Brain microvascular endothelial cell (primary cell): Measurements from ENCODE around the gene CELF2.

Experiments used
- DNase-seq: peaks from one replicate; pipeline ENCODE4 v3.0.0-alpha.2; 2020
- H3K27ac ChIP-seq: fragments of 250-450 bp; sonication (Bioruptor Pico); 2 replicates; pipeline ENCODE4 v1.5.1; 2020; ENCODE audit warnings: mild to moderate bottlenecking, moderate library complexity
- H3K27me3 ChIP-seq: fragments of 250-450 bp; sonication (Bioruptor Pico); replicated peaks from 2 replicates; pipeline ENCODE4 v1.5.1; 2020; ENCODE audit warnings: mild to moderate bottlenecking
- H3K36me3 ChIP-seq: fragments of 250-450 bp; sonication (Bioruptor Pico); replicated peaks from 2 replicates; pipeline ENCODE4 v1.5.1; 2020; ENCODE audit warnings: mild to moderate bottlenecking
- H3K4me3 ChIP-seq: 2 replicates; pipeline ENCODE4 v1.5.1; 2011; ENCODE audit warnings: low read depth, mild to moderate bottlenecking, control low read depth, low read length, moderate library complexity
- in situ Hi-C: cut with HindIII; loops from 2 replicates; pipeline ENCODE4 v1.10.0; 2017; ENCODE audit warnings: low sequenced_read_pairs, low pct_ligation_motif_present
- TF ChIP-seq, protein P1 (sequence below): IDR thresholded peaks from 2 replicates; pipeline ENCODE4 v1.5.1; 2011; ENCODE audit warnings: low read depth, mild to moderate bottlenecking, moderate library complexity, low read length, control low read depth, inconsistent platforms; ENCODE audit errors: missing control alignments

Gene CELF2

DNA sequence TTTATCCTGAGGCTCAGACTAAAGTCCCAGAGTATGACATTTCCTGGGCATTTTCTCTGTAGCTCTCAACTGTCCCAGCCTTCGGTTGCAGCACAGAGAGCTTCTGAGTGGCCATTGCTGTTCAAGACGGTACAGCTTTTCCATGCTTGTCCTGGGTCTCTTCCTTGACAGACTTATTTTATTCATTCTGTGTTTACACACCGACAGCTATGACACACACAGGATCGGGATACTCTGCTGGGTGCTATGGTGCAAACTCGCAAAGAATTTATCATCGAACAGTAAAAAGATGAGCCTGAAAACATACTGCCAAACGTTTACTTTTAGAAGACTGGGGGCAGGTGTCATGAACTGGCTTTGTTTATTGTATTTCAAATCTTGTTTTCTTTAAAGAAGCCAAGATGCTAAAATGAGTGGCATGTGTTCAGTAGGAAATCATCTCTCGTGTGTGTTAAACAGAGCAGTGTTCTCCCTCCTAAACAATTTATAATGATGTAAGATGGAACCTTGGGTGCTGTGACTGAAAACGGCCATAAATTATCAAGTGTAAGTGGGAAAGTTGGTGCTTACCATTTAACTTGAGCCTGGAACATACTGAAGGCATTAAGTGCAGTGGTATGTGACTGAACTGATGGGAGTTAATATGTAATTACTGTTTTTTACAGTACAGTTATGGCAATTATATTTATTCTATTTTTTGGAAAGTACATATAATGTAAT is 120.8 kb downstream of the CELF2 start:
- Histone ChIP-seq H3K4me3 (no peak overlapping the region), H3K36me3 (no peaks in the 10 kb centered on the region), H3K27me3 (no peaks in the 10 kb centered on the region), H3K27ac (no peak overlapping the region)
- TF ChIP-seq, protein P1, sequence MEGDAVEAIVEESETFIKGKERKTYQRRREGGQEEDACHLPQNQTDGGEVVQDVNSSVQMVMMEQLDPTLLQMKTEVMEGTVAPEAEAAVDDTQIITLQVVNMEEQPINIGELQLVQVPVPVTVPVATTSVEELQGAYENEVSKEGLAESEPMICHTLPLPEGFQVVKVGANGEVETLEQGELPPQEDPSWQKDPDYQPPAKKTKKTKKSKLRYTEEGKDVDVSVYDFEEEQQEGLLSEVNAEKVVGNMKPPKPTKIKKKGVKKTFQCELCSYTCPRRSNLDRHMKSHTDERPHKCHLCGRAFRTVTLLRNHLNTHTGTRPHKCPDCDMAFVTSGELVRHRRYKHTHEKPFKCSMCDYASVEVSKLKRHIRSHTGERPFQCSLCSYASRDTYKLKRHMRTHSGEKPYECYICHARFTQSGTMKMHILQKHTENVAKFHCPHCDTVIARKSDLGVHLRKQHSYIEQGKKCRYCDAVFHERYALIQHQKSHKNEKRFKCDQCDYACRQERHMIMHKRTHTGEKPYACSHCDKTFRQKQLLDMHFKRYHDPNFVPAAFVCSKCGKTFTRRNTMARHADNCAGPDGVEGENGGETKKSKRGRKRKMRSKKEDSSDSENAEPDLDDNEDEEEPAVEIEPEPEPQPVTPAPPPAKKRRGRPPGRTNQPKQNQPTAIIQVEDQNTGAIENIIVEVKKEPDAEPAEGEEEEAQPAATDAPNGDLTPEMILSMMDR: no peak
- in situ Hi-C loops: no loop called here
- no peak for DNase-seq

DNA sequence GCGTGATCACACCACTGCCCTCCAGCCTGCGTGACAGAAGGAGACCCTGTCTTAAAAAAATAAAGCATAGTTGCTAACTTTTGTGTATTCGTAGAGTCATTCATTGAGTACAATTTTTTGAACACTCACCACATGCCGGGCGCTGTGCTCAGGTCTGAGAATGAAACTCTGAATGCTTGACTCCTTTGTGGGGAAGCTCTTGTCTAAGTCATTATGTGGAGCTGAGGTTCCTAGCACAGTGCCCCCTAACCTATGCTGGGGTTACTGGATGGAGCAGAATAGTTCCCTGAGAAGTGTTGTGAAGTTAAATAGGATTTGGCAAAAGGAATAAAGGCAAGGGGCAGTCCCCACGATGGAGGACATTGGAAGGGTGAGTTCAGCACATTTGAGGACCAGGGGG is 123.3 kb downstream of the CELF2 start:
- no peak for DNase-seq
- no peaks in the 10 kb centered on the region for H3K36me3 ChIP-seq
- in situ Hi-C loops: no loop called here
- TF ChIP-seq, protein P1: no peak
- no peaks in the 10 kb centered on the region for H3K27me3 ChIP-seq
- H3K4me3 ChIP-seq: no peak overlapping the region
- H3K27ac ChIP-seq: no peak overlapping the region

DNA sequence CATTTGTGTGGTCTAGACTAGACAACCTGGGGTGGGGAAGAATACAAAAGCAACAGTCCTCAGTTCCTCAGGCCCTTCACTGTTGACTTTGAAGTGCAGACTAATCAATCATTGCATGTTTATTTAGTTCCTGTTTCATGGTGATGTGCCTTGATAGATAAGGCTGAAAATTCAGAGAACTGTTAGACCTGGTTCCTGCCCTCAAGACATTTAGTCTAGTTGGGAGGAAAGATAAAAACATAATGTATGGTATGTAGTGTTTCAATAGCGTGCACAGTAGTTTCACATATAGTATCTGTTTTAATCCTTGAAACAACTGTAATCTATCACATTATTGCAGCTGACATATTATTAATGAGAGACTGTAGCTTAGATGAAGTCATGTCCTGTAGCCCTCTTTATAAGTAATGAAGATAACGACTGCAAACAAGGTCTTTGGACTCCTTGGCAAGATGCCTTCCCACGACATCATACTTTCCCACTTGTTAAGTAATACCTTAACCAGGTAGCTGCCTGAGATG is 124.0 kb downstream of the CELF2 start:
- DNase-seq: no peak
- TF ChIP-seq, protein P1: no peak
- Histone ChIP-seq H3K27me3 (no peaks in the 10 kb centered on the region), H3K27ac (no peak overlapping the region), H3K36me3 (no peaks in the 10 kb centered on the region), H3K4me3 (no peak overlapping the region)
- in situ Hi-C loops: no loop called here

DNA sequence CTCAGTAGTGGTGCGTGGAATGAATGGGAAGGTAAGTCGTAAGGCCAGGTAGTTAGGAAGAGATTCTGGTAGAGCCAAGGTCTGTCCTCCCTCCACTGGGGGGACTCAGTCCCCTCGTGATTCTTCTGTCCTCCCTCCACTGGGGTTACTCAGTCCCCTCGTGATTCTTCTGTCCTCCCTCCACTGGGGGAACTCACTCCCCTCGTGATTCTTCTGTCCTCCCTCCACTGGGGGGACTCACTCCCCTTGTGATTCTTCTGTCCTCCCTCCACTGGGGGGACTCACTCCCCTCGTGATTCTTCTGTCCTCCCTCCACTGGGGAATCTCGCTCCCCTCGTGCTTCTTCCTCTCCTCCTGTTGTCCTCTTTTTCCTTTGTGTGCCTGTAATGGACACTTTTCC is 125.1 kb downstream of the CELF2 start:
- no peak for DNase-seq
- in situ Hi-C loops: no loop called here
- Histone ChIP-seq H3K4me3 (no peak overlapping the region), H3K36me3 (no peaks in the 10 kb centered on the region), H3K27ac (no peak overlapping the region), H3K27me3 (no peaks in the 10 kb centered on the region)
- TF ChIP-seq, protein P1: no peak

DNA sequence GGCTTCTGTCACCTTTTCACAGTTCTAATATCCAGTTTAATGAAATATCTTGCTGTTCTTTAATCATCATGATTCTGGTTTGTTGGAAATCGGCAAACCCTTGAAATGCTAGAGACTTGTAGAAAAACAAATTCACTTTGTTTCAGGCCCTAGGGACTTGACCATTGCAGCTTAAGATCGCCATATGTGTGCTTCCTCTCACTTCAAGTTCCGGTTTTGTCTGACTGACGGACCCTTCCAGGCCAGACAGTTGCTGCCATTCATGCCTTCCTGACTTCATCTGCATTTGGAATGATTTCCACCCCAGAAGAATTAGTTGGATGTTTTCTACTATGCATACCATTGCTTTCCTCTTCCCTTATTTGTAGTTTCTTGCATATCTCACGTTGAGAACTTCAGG is 125.6 kb downstream of the CELF2 start:
- Histone ChIP-seq H3K27me3 (no peaks in the 10 kb centered on the region), H3K27ac (no peak overlapping the region), H3K36me3 (no peaks in the 10 kb centered on the region), H3K4me3 (no peak overlapping the region)
- DNase-seq: no peak
- in situ Hi-C loops: no loop called here
- TF ChIP-seq, protein P1: no peak
